ENCODE results near the gene USP24. TPM values are rescaled to one million over a fixed set of nuclear protein-coding genes. Genes with fewer than 3 reads are reported as not detected.
A peak's percentile ranks its signal among the peaks of the same experiment; 100 is the strongest.

USP24 gene, protein sequence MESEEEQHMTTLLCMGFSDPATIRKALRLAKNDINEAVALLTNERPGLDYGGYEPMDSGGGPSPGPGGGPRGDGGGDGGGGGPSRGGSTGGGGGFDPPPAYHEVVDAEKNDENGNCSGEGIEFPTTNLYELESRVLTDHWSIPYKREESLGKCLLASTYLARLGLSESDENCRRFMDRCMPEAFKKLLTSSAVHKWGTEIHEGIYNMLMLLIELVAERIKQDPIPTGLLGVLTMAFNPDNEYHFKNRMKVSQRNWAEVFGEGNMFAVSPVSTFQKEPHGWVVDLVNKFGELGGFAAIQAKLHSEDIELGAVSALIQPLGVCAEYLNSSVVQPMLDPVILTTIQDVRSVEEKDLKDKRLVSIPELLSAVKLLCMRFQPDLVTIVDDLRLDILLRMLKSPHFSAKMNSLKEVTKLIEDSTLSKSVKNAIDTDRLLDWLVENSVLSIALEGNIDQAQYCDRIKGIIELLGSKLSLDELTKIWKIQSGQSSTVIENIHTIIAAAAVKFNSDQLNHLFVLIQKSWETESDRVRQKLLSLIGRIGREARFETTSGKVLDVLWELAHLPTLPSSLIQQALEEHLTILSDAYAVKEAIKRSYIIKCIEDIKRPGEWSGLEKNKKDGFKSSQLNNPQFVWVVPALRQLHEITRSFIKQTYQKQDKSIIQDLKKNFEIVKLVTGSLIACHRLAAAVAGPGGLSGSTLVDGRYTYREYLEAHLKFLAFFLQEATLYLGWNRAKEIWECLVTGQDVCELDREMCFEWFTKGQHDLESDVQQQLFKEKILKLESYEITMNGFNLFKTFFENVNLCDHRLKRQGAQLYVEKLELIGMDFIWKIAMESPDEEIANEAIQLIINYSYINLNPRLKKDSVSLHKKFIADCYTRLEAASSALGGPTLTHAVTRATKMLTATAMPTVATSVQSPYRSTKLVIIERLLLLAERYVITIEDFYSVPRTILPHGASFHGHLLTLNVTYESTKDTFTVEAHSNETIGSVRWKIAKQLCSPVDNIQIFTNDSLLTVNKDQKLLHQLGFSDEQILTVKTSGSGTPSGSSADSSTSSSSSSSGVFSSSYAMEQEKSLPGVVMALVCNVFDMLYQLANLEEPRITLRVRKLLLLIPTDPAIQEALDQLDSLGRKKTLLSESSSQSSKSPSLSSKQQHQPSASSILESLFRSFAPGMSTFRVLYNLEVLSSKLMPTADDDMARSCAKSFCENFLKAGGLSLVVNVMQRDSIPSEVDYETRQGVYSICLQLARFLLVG (N-terminal part only)
- polyA plus RNA-seq (15.4 to 22.5 TPM (median 17.1 TPM) in 3 replicates), polyA minus RNA-seq (14.9 to 74.8 TPM (median 41.3 TPM) in 3 replicates)
- polyA plus RNA-seq (2011; ENCODE audit: low read depth): 31.4 TPM
- polyA plus RNA-seq (2011; cell fraction: cytosol; rRNA removed): 9.1 and 13.9 TPM in 2 replicates
- polyA plus RNA-seq (2011; cell fraction: nucleus; rRNA removed): 37.3 and 37.6 TPM in 2 replicates
- 11.7 and 22.3 TPM in 2 replicates for polyA plus RNA-seq (2012; ENCODE audit: low replicate concordance)
- polyA minus RNA-seq (2011; cell fraction: cytosol; rRNA and poly(A)+ RNA removed): 16.3 TPM
- 52.0 and 98.7 TPM in 2 replicates for polyA minus RNA-seq (2011; cell fraction: nucleus; rRNA and poly(A)+ RNA removed)

DNA sequence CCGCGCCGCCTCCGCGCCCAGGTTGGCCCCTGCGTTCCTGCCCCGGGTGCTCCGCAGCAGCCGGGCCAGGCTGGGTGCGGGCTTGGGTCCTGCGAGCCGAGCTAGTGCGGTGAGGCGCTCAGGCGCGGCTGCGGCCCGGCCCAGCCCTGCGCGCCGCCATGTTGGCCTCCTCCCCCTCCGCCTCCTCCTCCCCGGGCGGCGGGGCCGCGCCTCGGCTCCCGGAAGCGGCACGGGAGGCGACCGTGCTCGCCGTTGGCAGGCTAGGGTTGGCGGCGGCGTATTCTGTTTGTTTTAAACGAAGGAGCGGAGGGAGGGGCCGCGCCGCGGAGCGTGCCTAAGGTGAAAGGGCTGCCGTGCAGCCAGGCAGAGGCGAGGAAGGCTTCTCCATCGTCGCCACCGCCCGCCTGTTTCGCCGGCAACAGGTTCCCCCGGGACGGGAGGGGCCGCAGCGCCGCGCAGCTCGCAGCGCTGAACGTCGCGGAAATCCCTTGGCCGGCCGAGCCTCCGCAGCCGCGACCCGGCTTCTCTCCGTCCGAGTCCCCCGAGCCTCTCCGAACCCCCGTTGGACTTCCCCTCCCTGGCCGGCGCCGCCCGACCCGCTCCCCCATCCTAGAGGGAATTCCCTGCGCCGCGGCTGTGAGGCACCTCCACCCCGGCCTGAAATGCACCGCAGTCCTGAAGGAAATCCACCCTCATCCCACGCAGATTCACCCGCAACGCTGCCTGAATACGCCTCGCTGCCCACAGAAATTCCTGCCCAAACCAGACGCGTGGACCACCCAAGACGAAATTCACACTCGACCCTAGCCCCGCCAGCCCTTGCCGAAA lies at the start of gene USP24:
TSS of gene USP24 (minus strand) at position 171 of the 828 bp plus-strand sequence. CDS start 251 bp downstream, outside the sequence.
- FAIRE-seq (no peak), DNase-seq (ENCODE audit: low read depth, low spot score) (no peak)
- Histone ChIP-seq H3K4me1 (ENCODE audit: control insufficient read depth, extremely low read depth, insufficient read depth, low read length) (peaks cover 32% of the 10 kb centered on the region), H3K4me3 (ENCODE audit: control insufficient read depth in 2 of 3, extremely low read depth in 1 of 3, insufficient read depth in 2 of 3, low read depth in 1 of 3, low read length in 3 of 3) (peak within 1 kb of the TSS; percentile 71 to 79 (median 74)), H4K20me1 (ENCODE audit: control insufficient read depth, extremely low read depth, insufficient read depth, low read length) (peaks cover 6% of the 10 kb centered on the region), H2AFZ (ENCODE audit: control insufficient read depth, low read length) (peak within 1 kb of the TSS; percentile 95), H3K9ac (ENCODE audit: control insufficient read depth, extremely low read depth, insufficient read depth, low read length) (peak within 1 kb of the TSS; percentile 93), H3K79me2 (ENCODE audit: control insufficient read depth, insufficient read depth, low read length) (peaks cover 53% of the 10 kb centered on the region), H3K27ac (ENCODE audit: control insufficient read depth, insufficient read depth, low read length) (peak within 1 kb of the TSS; percentile 88), H3K9me1 (ENCODE audit: control insufficient read depth, extremely low read depth, insufficient read depth, low read length) (peaks cover 6% of the 10 kb centered on the region), H3K9me3 (ENCODE audit: control insufficient read depth, low read depth, low read length) (no peaks in the 10 kb centered on the region), H3K27me3 (ENCODE audit: control insufficient read depth, extremely low read depth, insufficient read depth, low read length) (no peaks in the 10 kb centered on the region), H3K36me3 (ENCODE audit: control insufficient read depth in 2 of 2, extremely low read depth in 1 of 2, insufficient read depth in 2 of 2, low read length in 2 of 2) (no peaks in the 10 kb centered on the region), H3K4me2 (ENCODE audit: control insufficient read depth, extremely low read depth, insufficient read depth, low read depth, low read length) (peak within 1 kb of the TSS; percentile 99)
- dilution Hi-C loops (cut with MboI; ENCODE audit: extremely low pct_ligation_motif_present, low sequenced_read_pairs): no loop called here
- TF ChIP-seq, protein P1, sequence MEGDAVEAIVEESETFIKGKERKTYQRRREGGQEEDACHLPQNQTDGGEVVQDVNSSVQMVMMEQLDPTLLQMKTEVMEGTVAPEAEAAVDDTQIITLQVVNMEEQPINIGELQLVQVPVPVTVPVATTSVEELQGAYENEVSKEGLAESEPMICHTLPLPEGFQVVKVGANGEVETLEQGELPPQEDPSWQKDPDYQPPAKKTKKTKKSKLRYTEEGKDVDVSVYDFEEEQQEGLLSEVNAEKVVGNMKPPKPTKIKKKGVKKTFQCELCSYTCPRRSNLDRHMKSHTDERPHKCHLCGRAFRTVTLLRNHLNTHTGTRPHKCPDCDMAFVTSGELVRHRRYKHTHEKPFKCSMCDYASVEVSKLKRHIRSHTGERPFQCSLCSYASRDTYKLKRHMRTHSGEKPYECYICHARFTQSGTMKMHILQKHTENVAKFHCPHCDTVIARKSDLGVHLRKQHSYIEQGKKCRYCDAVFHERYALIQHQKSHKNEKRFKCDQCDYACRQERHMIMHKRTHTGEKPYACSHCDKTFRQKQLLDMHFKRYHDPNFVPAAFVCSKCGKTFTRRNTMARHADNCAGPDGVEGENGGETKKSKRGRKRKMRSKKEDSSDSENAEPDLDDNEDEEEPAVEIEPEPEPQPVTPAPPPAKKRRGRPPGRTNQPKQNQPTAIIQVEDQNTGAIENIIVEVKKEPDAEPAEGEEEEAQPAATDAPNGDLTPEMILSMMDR (optimal IDR thresholded peaks at IDR 0.05 in 1 of 3, IDR thresholded peaks at IDR 0.05 in 1 of 3, conservative IDR thresholded peaks at IDR 0.05 in 1 of 3; ENCODE audit: extremely low read depth in 1 of 3, insufficient read depth in 2 of 3, low read length in 3 of 3): no peak
- no peak for TF ChIP-seq EZH2 (IDR thresholded peaks at IDR 0.05; ENCODE audit: low read length)

Measured in keratinocyte (primary cell).